Pulmonary artery endothelial cell (primary cell): ENCODE results near the gene SYT8. TPM values are rescaled to one million over a fixed set of nuclear protein-coding genes. Genes with fewer than 3 reads are reported as not detected.
A peak's percentile ranks its signal among the peaks of the same experiment; 100 is the strongest.

Experiments used
- DNase-seq: peaks from one replicate; pipeline ENCODE4 v3.0.0-alpha.2; 2011; ENCODE audit warnings: low read depth, low spot score
- total RNA-seq: library from RNA; depleted of rRNA; stranded (reverse); fragments of >200 nt; gene quantifications from 2 replicates; pipeline ENCODE4 v1.2.3, GENCODE V29; 2014

SYT8 gene
- total RNA-seq, 1 donor from 2014 or later: not detected

DNA sequence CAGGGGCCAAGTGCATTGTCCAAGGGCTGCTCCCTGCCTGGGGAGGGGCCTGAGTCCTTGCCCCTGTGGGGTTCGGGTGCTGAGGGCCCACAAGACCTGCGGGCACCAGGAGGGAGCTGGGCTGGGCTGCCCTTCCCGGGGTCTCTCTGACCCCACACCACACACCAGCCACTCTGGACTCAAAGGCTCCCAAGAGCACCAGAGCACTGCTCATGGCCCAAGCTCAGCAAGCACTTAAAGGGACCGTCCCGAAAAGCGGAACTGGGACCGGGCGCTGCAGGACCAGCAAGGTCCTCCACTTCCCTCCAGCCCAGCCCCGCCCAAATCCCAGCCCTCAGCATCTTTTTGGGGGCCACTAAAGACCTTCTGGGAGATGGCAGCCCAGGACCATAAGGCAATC is 23.4 kb downstream of the SYT8 start:
- DNase-seq: no peak

DNA sequence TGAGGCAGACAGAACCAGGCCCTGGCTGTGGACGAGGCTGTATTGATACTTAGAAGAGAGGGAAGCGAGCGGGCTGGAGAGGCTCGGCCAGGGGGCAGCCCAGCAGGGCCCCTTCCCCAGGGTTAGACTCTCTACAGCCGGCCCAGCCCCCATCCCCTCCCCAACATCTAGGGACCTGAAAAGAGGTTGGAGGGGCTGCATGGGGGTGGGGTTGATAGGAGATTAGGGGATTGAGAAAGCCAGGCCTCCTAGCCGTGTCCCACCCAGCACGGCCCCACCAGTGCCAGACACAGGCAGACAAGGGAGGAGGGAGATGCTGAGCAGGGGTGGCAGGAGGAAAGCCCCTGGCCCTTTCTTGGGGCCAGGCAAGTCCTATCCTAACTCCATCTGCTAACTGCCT is 23.8 kb downstream of the SYT8 start:
- no peak for DNase-seq

DNA sequence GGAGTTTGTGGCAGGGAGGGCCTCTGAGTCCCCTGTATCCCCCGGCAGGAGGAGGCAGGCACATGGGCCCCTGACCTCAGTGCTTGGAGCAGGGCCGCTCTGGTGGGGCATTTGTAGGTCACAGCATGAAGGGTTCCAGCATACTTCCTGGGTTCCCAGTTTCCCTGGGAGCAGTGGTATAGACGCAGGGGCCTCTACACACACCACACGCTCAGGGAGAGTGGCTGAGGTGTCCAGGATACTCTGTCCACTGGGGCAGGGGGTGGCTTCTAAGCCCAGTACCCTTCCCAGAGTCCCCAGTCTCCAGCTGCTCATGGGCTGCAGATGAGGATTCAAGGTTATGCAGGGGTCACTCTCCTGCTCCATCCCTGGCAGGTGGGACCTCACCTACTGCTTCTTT is 24.2 kb downstream of the SYT8 start:
- no peak for DNase-seq

DNA sequence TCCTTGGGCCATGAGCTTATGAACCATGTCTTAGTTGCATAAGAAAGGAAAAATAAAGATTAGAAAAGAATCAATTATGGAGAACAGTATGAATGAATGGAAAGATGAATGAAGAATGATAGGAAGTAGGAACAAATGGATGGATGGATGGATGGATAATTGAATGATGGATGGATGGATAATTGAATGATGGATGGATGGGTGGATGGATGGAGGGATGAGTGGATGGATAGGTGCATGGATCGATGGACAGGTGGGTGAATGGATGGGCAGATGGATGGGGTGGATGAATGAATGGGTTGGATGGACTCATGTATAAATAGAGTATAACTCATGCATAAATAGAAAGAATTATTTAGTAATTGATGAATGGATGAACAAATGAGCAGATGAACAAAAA is 25.3 kb downstream of the SYT8 start:
- DNase-seq: no peak

DNA sequence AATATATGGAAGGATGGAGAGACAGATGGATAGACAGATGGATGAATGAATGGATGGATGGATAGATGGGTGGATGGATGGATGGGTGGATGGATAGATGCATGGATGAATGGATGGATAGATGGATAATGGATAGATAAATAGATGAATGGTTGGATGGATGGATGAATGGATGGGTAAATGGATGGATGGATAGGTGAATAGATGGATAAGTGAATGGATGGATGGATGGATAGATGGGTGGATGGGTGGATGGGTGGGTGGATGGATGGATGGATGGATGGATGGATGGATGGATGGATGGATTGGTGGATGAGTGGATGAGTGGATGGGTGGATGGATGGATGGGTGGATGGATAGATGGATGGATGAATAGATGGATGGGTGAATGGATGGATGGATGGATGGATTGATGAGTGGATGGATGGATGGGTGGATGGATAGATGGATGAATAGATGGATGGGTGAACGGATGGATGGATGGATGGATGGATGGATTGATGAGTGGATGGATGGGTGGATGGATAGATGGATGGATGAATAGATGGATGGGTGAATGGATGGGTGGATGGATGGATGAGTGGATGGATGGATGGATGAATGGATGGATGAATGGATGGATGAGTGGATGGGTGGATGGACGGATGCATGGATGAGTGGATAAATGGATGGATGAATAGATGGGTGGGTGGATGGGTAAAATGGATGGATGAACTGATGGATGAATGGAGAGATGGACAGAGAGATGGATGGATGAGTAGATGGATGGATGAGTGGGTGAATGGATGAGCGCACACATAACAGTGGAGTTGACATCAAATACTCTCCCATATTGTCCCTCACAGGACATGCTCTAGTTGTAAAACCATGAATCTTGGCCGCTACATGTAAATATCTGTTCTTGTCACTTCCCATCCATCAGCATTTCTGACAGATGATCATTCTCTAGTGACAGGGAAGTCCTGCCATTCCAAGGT is 26.9 kb downstream of the SYT8 start:
- no peak for DNase-seq

DNA sequence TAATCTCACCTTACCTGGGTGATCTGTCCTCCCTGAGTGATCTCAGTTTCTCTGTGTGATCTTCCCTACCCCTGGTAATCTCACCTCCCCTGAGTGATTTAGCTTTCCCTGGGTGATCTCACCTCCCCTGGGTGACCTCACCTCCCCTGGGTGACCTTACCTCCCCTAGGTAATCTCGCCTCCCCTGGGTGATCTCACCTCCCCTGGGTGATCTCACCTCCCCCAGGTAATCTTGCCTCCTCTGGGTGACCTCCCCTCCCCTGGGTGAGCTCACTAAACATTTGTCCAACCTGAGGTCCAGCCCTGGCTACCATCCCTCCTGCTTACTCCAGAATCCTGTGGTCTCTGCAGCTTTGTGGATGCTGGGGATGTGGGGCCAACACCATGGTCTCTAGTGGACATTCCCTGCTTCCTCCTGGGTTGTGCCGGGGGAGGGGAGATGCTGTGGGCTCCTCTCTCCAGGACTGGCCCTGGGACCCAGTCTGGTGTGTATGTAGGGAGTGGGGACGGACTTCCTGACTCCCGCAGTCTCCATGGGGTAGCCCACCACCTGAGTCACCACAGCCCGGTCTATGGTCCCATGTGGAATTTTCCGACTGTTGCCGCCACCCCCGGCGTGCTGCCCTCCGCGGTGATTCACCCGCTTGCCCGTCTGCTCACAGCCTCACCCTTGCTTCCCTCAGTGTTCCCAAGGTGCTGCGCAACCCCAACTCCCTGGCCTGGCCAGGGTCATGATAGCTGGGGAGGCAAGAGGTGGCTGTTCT is 28.0 kb downstream of the SYT8 start:
- DNase-seq: no peak

DNA sequence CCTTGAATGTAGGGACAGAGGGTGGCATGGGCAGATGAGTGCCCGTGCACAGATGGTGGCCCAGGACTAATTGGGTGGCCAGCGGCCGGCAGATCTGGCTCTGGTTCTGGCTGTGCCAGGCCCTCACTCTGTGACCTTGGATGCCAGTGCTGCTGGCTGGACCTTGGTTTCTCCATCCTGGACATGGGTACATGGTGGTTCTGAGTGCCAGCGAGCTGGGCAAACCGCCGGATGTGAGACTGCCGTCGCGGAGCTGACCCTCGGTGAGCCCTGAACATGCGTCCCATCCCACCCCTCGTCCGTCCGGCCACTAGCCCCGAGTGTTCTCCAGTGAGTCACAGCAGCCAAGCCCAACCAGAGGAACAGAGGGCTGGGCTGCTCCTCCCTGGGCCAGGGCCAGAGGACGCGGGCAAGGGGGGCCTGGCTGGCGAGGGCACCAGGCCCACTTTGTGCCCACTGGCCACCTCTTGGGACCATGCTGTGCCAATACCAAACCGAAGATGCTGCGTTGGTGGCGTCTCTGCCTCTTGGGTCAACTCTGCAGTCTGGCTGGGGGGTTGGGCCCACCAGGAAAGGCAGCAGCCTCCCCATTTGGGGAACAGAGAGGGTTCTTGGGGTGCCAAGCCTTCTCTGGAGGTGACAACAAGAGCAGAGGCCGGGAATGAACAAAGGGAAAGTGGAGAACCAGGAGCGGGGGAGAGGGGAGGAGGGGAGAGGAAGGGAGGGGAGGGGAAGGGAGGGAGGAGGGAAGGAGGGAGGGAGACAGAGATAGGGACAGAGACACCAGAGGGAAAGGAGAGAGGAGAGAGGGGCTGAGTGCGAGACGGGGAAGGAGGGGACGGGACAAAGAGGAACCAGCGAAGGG is 28.8 kb downstream of the SYT8 start:
- DNase-seq: peak; percentile 63

DNA sequence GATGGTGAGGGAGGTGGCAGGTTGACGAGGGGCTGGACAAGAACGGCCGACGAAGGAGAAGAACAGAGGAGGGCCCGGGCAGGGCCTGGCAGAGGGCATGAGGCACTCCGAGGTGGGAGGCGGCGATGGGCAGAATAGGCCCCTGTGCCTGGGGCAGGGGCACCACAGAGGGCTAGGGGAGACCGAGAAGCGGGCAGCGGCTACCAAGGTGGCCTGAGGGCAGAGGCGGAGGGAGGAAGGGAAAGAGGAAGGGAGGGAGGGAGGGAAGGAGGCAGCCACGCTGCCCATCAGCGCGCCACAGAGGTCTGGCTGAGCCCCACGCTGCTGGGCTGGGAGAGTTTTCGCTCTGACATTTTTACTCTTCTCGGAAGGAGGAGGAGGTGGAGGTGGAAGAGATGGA is 29.4 kb downstream of the SYT8 start:
- DNase-seq: no peak

DNA sequence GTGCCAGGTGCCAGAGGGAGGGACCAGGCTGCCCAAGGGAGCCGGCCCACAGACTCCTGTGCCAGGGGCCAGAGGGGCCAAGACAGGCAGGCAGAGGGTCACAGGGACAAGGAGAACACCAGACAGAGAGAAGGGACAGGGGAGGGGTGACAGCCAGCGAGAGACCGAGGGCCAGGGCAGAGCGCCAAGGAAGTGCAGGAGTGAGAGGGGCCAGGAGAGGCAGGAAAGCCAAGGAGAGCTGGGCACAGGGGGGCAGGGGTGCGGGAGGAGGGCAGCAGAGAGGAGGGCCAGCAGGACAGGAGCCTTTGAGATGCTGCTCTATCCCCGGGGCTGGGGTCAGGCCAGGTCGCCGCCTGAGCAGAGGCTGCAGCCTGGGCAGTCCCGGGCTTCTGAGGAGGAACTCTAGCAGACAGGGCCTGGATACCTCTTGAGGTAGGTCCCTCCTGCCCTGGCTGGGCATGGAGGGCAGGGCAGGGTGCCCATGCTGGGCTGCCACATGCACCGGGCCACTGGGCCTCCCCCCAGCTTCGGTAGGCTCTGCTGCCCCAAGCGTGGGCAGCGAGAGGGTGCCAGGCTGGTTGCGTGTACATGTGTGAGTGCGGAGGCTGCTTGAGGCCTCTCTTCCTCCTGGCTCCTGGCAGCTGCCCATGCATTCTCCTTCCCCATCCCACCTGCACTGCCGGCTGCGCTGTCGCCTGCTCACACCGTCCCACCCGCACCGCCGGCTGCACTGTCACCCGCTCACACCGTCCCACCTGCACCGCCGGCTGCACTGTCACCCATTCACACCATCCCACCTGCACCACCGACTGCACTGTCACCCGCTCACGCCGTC is 30.3 kb downstream of the SYT8 start:
- no peak for DNase-seq

DNA sequence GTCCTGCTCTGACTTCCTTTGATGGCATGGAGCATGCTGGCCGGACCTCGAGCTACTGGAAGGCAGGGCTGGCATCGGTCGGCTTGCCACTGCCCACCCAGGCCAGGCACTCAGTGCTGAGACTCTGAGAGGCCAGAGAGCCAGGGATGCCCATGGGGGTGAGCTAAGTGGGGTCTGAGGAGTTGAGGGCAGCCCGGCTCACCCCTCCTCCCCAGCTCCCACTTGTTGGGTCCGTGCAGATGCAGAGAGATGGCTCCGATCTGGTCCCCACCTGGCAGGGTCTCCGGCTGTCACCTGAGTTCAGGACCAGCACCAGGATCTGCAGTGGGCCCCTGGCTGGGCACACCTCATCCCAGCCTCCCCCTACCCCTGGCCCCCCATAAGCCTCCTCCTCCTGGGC is 31.4 kb downstream of the SYT8 start:
- no peak for DNase-seq

DNA sequence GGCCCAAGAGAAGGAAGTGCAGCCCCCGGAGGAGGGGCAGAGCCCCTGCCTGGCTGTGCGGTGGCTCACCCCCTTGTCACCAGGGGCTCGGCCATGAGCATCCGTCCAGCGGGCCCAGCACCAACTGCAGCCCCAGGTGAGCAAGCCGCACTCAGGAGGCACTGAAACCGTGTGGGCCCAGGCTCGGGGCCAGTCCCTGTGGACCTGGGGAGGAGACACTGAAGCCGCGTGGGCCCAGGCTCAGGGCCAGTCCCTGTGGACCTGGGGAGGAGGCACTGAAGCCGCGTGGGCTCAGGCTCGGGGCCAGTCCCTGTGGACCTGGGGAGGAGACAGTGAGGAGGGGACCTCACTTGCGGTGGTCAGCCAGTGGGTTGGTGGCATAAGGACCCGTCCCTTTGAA is 32.0 kb downstream of the SYT8 start:
- DNase-seq: no peak

DNA sequence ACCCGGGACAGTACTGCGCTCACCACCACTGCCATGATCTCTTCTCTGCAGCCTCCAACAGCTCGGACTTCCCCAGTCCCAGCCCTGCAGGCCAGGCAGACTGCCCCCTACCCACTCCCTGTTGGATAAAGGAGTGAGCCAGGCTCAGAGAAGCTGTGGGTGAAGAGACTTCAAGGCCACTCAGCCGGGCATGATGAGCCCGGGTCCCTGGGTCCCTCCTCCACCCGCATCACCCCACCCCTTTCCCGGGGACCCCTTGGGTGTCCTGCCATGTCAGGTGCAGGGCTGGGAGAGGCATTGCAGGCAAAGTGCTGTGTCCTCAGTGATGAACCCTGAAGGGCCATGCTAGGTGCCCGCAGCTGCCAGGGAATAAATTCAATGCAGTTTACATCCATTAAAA is 32.6 kb downstream of the SYT8 start:
- DNase-seq: no peak

DNA sequence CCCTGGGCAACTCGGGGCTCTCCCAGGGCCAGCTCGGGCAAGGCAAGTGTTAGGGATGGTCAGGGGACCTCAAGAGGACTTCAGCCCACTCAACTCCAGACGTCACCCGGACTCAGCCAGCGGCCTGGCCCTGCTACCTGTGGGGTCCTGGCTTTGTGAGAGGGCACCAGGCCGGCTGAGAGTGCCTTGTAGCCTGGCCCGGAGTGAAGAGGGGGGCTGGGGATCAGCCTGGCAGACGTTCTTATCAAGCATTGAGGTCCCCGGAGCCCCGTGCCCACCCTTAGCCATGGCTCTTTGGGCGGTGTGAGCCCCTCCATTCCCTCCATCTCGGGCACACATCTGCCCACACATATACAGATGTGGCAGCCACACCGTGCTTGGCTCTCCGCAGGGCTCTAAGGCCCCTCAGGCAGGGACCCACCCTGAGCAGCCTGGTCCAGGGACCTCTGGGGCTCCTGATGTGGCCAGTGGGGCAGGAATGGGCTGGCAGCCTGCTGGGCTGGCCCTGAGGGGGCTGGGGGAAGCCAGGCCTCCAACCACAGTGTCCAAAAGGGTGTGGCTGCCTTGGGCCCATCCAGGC is 33.4 kb downstream of the SYT8 start:
- no peak for DNase-seq

DNA sequence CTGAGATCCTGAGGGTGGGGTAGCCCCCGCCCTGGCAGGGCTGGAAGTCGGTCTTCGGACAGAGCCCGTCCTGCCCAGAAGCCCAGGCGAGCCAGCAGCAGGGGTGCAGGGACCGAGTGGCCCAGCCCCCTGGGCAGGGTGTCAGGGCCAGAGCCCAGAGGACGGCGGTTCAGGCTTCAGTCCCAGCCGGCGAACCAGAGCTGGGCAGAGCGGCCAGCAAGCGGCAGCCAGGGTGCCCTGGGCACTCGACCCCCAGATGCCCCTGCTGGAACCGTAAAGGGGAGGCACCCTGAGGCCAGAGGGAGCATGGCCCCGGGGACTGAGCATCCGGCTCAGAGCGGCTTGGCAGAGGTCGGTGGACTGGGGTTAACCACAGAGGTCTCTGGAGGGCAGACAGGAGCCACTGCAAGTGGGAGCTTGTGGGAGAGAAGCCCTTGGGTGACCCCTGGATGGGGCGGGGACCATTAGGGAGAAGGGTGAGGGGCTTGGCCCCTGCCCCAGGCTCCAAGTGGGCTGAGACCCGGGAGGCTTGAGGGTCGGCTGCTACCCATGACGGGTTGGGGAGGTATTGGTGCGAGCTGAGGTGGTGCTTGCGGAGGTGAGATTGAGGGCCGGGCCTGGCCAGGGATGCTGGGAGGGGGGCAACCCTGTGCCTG is 34.0 kb downstream of the SYT8 start:
- no peak for DNase-seq

DNA sequence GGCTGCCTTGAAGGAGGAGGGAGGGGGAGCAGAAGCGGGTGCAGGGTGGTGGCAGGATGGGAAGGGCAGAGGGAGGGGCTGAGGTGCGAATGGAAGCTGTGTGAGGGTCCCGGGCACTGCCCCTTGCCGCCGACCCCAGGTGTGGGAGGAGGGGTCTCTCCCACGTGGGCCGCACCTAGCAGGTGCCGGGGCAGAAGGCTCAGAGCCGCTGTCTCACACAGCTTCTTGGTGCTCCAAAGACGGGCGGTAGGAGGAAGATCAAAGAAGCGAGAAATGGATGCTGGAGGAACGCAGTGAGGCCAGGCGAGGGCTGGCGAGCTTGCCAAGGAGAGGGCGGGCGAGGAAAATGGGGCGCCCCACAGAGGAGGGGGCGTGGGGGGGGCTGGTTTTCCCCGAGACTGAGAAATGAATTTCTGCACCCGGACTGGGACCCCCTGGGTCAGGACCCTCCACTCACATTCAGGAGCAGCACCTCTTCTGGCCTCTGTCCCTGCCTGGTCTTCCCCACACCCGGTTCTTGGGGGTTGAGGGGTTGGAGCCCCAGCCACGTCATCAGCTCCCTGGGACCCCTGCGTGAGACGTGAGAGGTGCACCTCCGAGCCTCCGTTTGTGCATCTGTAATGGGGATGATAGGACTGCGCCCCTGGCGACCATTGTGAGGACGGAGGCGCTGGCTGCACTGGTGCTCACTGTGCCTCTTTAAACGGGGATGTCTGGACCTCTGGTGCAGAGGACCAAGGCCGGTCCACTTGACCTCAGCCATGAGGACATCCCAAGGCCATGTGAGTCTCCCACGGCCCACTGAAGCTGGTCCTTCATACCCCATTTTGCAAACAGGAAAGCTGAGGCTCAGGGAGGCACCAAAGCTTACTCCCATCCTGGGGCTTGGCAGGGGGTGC is 34.9 kb downstream of the SYT8 start:
- DNase-seq: no peak

DNA sequence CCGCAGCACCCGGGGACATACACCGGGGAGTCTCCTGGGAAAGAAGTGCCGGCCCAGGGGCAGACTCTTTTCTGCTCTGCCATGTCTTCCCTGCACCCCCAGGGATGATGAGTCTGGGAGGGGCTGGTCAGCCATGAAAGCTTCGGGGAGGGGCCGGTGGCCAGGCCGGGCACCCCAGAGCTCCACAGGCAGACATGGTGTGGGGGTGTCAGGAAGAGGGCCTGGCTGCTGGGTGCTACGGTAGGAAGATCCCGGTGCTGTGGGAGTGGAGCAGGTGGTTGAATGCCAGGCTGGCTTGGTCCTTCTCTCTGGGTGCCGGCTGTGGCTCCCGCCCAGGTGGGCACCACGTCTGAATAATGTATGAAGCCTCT is 35.5 kb downstream of the SYT8 start:
- no peak for DNase-seq

DNA sequence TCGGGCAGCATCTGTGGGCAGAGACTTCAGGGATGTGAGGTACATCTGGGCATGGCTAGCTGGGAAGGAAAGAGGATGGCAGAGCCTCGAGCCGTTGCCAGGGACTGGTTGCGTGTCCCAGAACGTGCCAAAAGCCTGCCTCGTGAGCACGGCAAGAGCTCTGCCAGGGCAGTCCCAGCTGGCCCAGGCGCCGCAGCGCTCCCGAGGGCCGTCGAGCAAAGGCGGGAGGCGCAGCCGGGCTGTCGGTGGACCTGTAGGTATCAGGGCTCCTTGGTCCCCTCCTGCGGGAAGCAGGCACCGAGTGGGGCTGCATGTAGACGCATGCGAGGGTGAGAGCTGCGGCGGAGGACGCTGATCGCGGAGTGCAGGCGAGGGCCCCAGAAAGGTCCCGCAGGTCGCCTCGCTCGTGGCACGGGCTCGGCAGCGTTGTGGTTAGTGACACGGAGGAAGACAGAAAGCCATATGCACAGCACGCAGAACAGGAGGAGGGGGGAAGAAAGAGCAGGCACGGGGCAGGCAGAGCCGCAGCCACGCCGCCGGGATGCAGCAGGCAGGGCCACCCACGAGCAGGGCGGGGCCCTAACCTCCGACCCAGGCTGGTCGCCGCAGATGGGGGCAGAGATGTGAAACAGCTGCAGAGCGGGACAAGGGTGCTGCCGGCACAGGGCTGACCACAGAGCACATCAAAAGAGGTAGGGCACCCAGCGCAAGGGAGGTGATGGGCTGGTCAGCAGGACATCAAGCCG is 36.1 kb downstream of the SYT8 start:
- no peak for DNase-seq

DNA sequence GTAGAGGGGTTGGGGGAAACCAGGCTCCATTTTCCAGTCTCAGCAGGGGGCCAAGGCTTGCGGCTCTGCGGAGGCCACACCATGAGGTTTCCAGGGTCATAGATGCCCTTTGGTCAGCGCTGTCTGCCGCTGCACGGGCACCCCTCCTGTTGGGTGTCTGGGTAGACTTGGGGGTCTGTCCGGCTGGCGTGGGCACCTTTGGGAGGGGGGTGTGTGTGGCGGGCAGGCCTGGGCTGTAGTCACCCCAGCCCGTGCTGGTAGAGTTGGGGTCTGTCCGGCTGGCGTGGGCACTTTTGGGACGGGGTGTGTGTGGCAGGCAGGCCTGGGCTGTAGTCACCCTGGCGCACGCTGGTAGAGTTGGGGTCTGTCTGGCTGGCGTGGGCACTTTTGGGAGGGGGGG is 36.7 kb downstream of the SYT8 start:
- no peak for DNase-seq
